Activated CD4-positive, alpha-beta T cell treated with anti-CD3 and anti-CD28 coated beads, Interleukin-2, Interleukin-6, amounts not matched to agents 100 ng/mL and 50 ng/mL, durations not matched to agents 16 hours and 8 hours (primary cell): ENCODE data around the gene LAMTOR4.

Source experiments
- DNase-seq: peaks from one replicate; pipeline ENCODE4 v3.0.0-alpha.2; 2020

Gene LAMTOR4

GRCh38 chr7:100154651-100155491 lies 6.2 kb downstream of the LAMTOR4 start:
- no peak for DNase-seq

DNA sequence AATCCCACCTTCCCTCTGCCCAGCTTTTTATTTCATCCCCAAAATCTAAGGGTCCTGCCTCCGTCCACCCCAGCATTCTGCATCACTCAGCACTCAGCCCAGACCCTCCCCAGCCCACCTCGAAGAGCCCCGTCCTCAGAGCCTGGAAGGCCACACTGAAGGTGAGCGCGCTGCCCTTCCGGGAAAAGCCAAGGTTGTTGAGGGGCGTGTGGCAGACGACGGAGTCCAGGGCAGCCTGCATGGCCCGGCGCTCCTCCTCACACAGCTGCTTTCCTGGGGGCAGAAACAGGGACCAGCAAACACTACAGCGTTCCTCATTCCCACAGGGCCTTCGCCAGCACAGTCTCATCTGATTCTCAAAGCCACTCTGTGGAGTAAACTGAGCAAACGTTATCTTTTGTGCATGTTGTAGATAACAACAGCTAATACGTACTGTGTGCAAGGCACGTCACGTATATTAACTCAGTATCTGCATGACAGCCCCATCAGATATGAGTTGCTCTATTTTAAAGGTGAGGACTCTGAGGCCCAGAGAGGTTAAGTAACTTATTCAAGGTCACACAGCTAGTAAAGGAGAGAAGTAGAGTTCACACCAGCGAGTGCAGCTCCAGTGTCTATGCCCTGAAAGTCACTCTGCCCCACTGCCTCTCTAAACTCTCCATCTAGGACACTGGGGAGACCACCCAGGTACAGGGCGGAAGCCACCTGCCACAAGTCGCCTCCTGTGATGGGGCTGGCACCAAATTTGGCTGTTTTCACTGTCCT lies 7.0 kb downstream of the LAMTOR4 start:
- no peak for DNase-seq

- DNase-seq, result no peak
These were observed 7.8 kb downstream of the LAMTOR4 start for GRCh38 chr7:100156331-100157068.

GRCh38 chr7:100157069-100157333 lies 8.3 kb downstream of the LAMTOR4 start:
- DNase-seq, result no peak

GRCh38 chr7:100157334-100158228 lies 8.9 kb downstream of the LAMTOR4 start:
- no peak for DNase-seq

DNA sequence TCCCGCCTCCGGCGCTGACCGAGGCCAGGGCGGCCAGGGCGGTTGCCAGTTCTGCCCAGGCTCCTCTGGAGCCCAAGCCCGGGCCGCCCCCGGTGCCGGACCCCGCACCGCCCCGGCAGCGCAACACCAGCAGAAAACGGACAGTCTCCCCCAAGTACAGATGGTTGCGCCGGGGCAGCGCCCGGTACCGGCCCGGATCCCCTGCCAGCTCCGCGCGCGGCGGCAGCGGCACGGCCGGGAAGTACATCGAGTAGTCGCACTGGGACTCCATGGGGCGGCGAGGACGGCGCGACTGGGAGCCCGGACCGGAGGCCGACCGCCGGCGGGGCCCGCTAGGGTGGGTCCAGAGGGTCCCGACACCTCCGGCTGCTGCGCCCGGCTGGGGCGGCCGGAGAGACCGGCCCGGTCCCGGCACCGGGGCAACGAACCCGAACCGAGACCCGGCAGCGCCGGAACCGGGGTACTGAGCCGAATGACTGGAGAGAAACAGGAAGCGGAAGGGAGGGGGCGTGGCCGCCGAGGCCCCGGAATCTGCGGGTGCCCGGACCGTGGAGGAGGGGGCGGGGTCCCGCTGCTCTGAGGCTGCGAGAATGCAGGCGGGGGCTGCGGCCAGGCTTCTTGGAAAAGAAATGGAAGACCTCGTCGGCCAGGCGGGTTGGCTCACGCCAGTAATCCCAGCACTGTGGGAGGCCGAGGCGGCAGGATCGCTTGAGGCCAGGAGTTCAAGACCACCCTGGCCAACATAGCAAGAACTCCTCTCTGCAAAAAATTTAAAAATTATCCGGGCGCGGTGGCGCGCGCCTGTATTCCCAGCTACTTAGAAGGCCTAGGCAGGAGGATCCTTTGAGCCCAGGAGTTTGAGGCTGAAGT lies 9.7 kb downstream of the LAMTOR4 start, which contains the start of gene TRAPPC14:
TRAPPC14 (minus strand) TSS at position 495 of the 870 bp plus-strand sequence; CDS start at position 271, 224 bp downstream.
- peak; percentile 93 for DNase-seq

- no peak for DNase-seq
These were observed 10.4 kb downstream of the LAMTOR4 start for GRCh38 chr7:100159099-100159623.

- no peak for DNase-seq
These were observed 11.3 kb downstream of the LAMTOR4 start for GRCh38 chr7:100160067-100160466.

- no peak for DNase-seq
These were observed 14.4 kb downstream of the LAMTOR4 start for GRCh38 chr7:100163006-100163531.

DNA sequence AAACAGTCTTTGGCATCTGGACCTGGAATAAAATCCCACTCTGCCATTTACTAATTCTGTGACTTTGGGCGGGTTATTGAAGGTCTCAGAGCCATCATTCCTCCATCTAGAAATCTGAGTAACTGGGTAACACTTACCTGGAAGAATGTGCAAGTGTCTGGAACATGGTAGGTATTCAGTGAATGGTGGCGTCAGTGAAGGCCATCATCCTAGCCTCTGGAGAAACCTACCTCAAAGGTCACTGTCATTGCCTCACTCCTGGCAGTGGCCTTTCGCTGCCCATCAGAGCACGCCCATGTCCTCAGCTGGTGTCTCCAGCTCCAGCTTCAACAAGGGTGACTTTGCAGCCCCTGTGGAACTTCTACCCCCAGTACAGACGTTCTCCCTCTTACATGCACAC lies 15.2 kb downstream of the LAMTOR4 start:
- DNase-seq, result no peak

- no peak for DNase-seq
These were observed 17.7 kb downstream of the LAMTOR4 start for GRCh38 chr7:100166317-100166940.

DNA sequence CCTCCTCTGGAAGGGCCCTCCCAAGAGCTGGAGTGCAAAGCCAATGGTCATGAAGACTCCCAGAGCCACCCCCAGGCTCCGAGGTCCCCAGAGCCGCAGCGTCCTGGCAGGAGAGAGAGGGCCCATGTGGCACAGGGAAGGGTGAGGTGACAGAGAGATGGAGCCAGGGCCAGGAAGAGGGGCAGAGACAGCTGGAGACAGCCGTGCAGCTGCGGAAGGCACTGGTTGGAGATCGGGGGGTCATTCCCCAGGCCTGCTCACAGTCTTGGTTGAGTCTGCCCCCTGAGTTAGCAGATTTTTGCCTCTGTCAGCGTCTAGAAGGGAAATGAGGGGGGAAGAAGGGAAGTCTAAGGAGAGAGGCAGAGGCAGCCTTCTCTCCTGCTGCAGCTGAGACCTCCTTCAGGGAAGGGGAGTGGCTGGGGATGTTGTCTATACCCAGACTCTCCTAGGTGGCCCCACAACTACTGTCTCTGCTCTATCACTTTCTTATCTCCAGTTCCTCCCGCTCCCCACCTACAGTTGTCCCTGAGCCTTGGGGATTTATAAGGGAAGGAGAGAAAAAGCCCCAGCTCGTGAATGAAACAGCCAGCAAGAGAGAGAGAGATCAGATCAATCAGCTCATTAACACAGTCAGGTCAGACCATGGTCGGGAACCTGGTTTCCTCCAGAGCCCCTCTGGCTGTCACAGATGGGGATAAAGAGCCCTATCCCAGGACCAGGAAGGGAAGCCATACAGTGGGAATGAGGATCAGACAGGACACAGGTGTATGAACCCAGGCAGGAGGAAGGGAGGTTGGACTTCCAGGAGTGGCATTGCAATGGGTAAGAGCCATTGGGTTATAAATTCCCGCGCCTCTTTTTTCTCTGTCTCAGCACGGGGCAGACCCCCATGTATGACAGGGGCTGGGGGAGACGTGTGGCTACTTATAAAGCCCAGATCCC lies 18.5 kb downstream of the LAMTOR4 start:
- DNase-seq, result no peak

GRCh38 chr7:100167912-100168323 lies 19.2 kb downstream of the LAMTOR4 start:
- no peak for DNase-seq

GRCh38 chr7:100169147-100169850 lies 20.6 kb downstream of the LAMTOR4 start:
- DNase-seq, result no peak

DNA sequence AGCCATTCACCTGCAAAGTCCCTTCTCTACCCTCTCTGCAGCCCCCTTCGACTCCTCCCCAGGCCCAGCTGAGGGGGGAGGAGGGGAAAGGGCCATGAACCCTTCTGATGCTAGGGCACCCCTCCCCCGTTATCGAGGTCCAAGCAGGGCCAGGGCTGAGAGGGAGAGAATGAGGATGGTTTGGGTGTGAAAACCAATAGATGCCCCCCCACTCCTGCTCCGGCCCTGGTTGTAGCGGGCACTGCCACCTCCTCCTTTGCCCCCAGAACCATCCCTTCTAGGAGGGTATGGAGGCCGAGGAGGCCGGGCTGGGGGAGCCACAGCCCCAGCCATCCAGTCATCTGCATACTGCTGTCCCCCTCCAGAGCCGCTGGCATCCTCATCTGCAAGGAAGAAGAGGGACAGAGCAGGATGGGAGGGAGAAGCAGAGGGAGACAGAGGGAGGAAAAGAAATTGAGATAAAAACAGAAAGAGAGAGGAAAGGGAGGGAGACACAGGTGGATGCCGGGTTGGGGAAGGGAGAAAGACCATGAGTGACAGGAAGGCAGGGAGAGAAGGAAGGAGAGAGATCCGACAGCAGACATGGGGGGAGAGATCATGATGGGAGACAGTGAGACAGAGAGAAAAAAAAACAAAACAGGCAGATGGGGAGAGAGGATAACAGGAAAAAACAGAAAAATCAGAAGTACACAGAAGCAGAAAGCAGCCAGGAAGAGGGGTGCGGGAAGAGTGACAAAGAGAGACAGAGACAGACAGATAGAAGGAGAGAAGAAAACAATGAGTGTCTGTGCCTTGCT lies 21.6 kb downstream of the LAMTOR4 start:
- DNase-seq, result no peak

GRCh38 chr7:100171087-100171681 lies 22.5 kb downstream of the LAMTOR4 start:
- DNase-seq, result no peak

- no peak for DNase-seq
These were observed 23.1 kb downstream of the LAMTOR4 start for GRCh38 chr7:100171840-100172239.
